ENCODE results near the gene SHKBP1.

The SHKBP1 gene

DNA sequence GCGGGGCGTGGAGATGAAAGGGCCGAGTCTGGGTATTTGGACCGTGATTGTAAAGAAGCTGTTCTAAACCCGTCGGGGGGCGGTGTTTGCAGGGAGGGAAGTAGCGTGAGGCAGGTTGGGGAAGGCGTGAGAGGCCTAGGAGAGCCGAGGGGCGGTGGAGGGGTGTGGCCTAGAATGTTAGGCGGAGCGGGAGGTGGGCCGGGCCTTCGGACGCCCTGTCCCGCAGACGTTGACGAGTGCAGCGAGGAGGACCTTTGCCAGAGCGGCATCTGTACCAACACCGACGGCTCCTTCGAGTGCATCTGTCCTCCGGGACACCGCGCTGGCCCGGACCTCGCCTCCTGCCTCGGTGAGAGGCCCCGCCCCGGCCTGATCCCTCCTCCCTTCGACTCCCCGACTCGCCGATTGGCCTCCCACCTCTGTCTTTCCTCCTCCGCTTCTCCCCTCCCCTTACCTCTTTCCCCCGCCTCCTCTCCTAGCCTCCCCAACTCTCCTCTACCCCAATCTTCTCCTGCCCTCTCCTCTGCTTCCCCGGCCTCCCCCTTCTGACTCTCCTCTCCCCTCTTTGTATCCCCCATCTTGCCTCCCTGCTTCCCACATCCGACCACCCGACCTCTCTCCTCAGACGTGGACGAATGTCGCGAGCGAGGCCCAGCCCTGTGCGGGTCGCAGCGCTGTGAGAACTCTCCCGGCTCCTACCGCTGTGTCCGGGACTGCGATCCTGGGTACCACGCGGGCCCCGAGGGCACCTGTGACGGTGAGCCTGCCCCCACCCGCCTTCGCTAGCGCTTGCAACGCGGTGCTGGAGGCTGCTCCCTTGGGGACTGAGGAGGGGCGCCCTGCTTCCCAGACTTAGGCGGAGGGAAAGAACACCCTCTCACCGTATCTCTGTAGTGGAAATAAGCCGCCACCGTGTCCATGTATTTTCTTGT lies 37.3 kb downstream of the SHKBP1 start (continued):
- TF ChIP-seq ZNF398 (tag by site-specific recombination; IDR thresholded peaks at IDR 0.05) = peak; percentile 64; the same call in 1 of the 2 replicates
- TF ChIP-seq, protein P1, sequence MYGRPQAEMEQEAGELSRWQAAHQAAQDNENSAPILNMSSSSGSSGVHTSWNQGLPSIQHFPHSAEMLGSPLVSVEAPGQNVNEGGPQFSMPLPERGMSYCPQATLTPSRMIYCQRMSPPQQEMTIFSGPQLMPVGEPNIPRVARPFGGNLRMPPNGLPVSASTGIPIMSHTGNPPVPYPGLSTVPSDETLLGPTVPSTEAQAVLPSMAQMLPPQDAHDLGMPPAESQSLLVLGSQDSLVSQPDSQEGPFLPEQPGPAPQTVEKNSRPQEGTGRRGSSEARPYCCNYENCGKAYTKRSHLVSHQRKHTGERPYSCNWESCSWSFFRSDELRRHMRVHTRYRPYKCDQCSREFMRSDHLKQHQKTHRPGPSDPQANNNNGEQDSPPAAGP (tag by site-specific recombination; IDR thresholded peaks at IDR 0.05) = peak; percentile 26
- 0 out of 2 replicates have a peak, but pooled peaks have one; percentile 22 for TF ChIP-seq ZNF366 (tag by site-specific recombination; conservative IDR thresholded peaks at IDR 0.05)
- peak; percentile 47; the same call in 1 of the 2 replicates for TF ChIP-seq EGR2 (tag by site-specific recombination; IDR thresholded peaks at IDR 0.05; ENCODE audit: low read depth)
- TF ChIP-seq ZNF175 (tag by site-specific recombination; IDR thresholded peaks at IDR 0.05) = no peak
- TF ChIP-seq SALL2 (tag by site-specific recombination; IDR thresholded peaks at IDR 0.05; ENCODE audit: borderline replicate concordance) = 0 out of 2 replicates have a peak, but pooled peaks have one; percentile 26
- 0 out of 2 replicates have a peak, but pooled peaks have one; percentile 43 for TF ChIP-seq ZNF10 (tag by site-specific recombination; IDR thresholded peaks at IDR 0.05)
- TF ChIP-seq ZNF148 (tag by site-specific recombination; IDR thresholded peaks at IDR 0.05; ENCODE audit: borderline replicate concordance) = peak; percentile 47; the same call in 1 of the 2 replicates
- TF ChIP-seq ZBTB48 (tag by site-specific recombination; IDR thresholded peaks at IDR 0.05) = peak; percentile 40; the same call in 1 of the 2 replicates
- peak; percentile 11 for TF ChIP-seq ZBTB26 (tag by site-specific recombination; optimal IDR thresholded peaks at IDR 0.05)
- TF ChIP-seq REPIN1 (tag by site-specific recombination; IDR thresholded peaks at IDR 0.05; ENCODE audit: low read depth) = 0 out of 2 replicates have a peak, but pooled peaks have one; percentile 38
- peak; percentile 33; the same call in 1 of the 2 replicates for TF ChIP-seq KLF8 (tag by site-specific recombination; IDR thresholded peaks at IDR 0.05)
- peak; percentile 88; the same call in 1 of the 2 replicates for TF ChIP-seq ZNF311 (tag by site-specific recombination; IDR thresholded peaks at IDR 0.05; ENCODE audit: borderline replicate concordance)

DNA sequence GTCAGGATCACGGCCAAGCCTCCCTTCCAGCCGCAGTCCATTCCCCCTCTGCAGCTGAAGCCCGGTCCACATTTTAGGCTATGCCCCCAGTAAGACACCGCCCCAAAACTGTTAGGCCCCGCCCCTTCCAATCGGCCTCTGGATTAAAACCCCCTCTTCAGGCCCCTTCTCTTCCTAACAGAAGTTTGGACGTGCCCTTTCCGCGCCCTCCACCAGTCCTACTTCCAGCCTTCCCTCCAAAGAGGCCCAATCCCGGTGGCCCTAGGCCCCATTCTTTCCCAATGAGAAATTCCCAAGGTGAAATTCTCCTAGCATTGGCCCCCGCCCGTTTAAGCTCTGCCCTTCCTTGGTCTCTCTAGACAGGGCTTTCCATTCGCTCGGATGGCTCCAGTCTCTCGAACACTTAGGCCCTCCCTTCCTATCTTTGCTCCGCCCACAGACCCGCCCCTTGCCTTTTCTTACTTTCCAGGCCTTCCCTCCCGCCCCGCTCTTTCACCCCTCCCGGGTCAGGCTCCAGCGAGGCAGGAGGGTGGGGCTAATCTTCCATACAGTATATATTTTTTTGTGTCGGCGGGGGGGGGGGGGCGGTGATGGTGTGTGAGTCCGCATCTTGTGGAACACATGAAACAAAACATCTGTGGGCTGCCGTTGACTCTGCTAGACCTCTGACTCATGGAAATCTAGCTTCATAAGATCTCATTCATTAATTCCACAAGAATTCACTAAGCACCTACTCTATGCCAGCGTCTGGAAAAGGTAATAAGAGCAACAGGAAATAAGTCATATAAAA lies 38.1 kb downstream of the SHKBP1 start:
- Histone ChIP-seq H3K9me3 (ENCODE audit: control insufficient read depth, insufficient read depth, low read depth, low read length) (no peaks in the 10 kb centered on the region), H3K36me3 (ENCODE audit: control insufficient read depth in 2 of 2, insufficient read depth in 1 of 2, low read length in 2 of 2) (peaks cover 9 to 13% of the 10 kb centered on the region in 2 experiments; a peak in 2 of 3 replicates), H3K4me3 (ENCODE audit: low read depth, low read length) (no peak overlapping the region), H3K27ac (ENCODE audit: extremely low read depth, low read depth, low read length) (peak overlapping the region; percentile 27), H3K4me1 (ENCODE audit: control insufficient read depth, insufficient read depth, low read length) (peaks cover 13% of the 10 kb centered on the region)
- CTCF ChIA-PET = interaction anchor here (0.6 to 3.1 kb wide), 4 partner anchors 13 to 95 kb away, joined by 3 to 42 read pairs (median 20); partner anchors contain the start of gene LTBP4
- POLR2A ChIA-PET = interaction anchor here (0.6 to 0.7 kb wide), 3 partner anchors 11 to 649 kb away, joined by 4 to 7 read pairs (median 4); no protein-coding TSS in a partner anchor
- TF ChIP-seq ZNF518A (tag by site-specific recombination; conservative IDR thresholded peaks at IDR 0.05; ENCODE audit: low read depth) = no peak
- peak; percentile 92 for TF ChIP-seq ZBTB8A (tag by site-specific recombination; IDR thresholded peaks at IDR 0.05)
- no peak; the same call in 1 of the 2 replicates for TF ChIP-seq GLIS1 (tag by site-specific recombination; IDR thresholded peaks at IDR 0.05)
- TF ChIP-seq ZNF2 (tag by site-specific recombination; IDR thresholded peaks at IDR 0.05) = 0 out of 2 replicates have a peak, but pooled peaks have one; percentile 39
- TF ChIP-seq ZNF24 (tag by site-specific recombination; IDR thresholded peaks at IDR 0.05) = peak; percentile 73
- TF ChIP-seq BCL11A (tag by site-specific recombination; IDR thresholded peaks at IDR 0.05; ENCODE audit: low read depth) = no peak
- TF ChIP-seq KLF1 (tag by site-specific recombination; IDR thresholded peaks at IDR 0.05) = peak; percentile 70; the same call in 1 of the 2 replicates
